ENCODE data around the gene DCLRE1C.

DNA sequence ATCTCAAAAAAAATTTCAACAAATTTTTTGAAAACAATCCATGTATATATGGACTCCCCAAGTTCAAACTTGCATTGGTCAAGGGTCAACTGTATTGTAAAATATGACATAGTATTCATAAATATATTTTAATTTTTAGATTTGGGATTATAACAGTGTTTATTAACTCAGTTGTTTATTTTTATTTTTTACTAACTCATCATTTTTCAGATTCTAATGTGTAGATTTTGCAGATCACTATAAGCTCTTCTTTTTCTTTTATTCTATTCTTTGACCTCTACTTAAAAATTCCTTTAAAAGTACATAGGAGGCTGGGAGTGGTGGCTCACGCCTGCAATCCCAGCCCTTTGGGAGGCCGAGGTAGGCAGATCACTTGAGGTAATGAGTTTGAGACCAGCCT, 14.0 kb upstream of the DCLRE1C start:
- no peak for TF ChIP-seq CTCF (IDR thresholded peaks at IDR 0.05)
- no peak for TF ChIP-seq POLR2A (IDR thresholded peaks at IDR 0.05)
